Ishikawa (cell line): ENCODE measurements around the gene TMEM266.

Source experiments
- CEBPB ChIP-seq: IDR thresholded peaks from 2 replicates; pipeline ENCODE4 v1.6.1; 2012
- CREB1 ChIP-seq: IDR thresholded peaks from 2 replicates; pipeline ENCODE4 v1.6.1; 2012; ENCODE audit warnings: low read depth
- EGR1 ChIP-seq: IDR thresholded peaks from 2 replicates; pipeline ENCODE4 v1.6.1; 2012
- EP300 ChIP-seq: IDR thresholded peaks from 2 replicates; pipeline ENCODE4 v1.6.1; 2012; ENCODE audit warnings: borderline replicate concordance
- FOXM1 ChIP-seq: IDR thresholded peaks from 2 replicates; pipeline ENCODE4 v1.6.1; 2012; ENCODE audit warnings: low read depth, borderline replicate concordance
- MAX ChIP-seq: IDR thresholded peaks from 2 replicates; pipeline ENCODE4 v1.6.1; 2012
- NFIC ChIP-seq: IDR thresholded peaks from 2 replicates; pipeline ENCODE4 v1.6.1; 2012
- RAD21 ChIP-seq: IDR thresholded peaks from 2 replicates; pipeline ENCODE4 v1.6.1; 2012; ENCODE audit warnings: low read depth
- REST ChIP-seq: IDR thresholded peaks from 2 replicates; pipeline ENCODE4 v1.6.1; 2012; ENCODE audit warnings: low read depth, mild to moderate bottlenecking
- TAF1 ChIP-seq: IDR thresholded peaks from 2 replicates; pipeline ENCODE4 v1.6.1; 2012; ENCODE audit warnings: low read depth, mild to moderate bottlenecking
- TCF12 ChIP-seq: IDR thresholded peaks from 2 replicates; pipeline ENCODE4 v1.6.1; 2012; ENCODE audit warnings: low read depth
- TEAD4 ChIP-seq: IDR thresholded peaks from 2 replicates; pipeline ENCODE4 v1.6.1; 2012
- YY1 ChIP-seq: IDR thresholded peaks from 2 replicates; pipeline ENCODE4 v1.6.1; 2012; ENCODE audit warnings: low read depth
- ZBTB7A ChIP-seq: IDR thresholded peaks from 2 replicates; pipeline ENCODE4 v1.6.1; 2012; ENCODE audit warnings: low read depth
- TF ChIP-seq, protein P1 (sequence below): IDR thresholded peaks from 2 replicates; pipeline ENCODE4 v1.6.1; 2012

TMEM266 gene

DNA sequence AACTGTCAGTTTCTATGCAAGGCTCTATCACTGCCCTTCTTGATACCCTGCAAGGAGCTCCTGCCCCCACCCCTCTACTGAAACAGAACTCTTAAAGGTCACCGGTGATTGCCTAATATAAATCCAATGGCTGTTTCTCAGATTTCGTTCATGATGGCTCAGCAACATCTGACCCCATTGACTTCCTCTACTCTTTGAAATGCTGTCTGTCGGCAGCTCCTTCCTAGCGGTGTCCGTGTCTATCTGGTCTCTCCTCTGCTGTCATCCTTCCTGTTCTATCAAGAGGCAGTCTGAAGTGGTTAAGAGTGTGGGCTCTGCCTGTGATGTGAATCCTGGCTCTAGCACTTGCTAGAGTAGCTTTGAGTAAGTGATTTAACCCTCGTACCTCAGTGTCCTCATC is 5.5 kb downstream of the TMEM266 start:
- TF ChIP-seq FOXM1 (no peak), EP300 (no peak), TAF1 (no peak), NFIC (no peak), REST (no peak), EGR1 (no peak), MAX (no peak), ZBTB7A (no peak), RAD21 (no peak), CEBPB (no peak), TCF12 (no peak)

- TF ChIP-seq, protein P1, sequence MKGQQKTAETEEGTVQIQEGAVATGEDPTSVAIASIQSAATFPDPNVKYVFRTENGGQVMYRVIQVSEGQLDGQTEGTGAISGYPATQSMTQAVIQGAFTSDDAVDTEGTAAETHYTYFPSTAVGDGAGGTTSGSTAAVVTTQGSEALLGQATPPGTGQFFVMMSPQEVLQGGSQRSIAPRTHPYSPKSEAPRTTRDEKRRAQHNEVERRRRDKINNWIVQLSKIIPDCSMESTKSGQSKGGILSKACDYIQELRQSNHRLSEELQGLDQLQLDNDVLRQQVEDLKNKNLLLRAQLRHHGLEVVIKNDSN = no peak
- TF ChIP-seq TEAD4 (no peak), TCF12 (no peak), EGR1 (no peak)
Measured at GRCh38 chr15:76065793-76066192, 6.0 kb downstream of the TMEM266 start.

GRCh38 chr15:76070192-76070591 is 10.4 kb downstream of the TMEM266 start:
- TF ChIP-seq NFIC (no peak), CREB1 (no peak), ZBTB7A (no peak), EP300 (no peak), MAX (no peak), REST (no peak), EGR1 (no peak), RAD21 (no peak), CEBPB (no peak), TAF1 (no peak), FOXM1 (no peak), TCF12 (no peak)
- TF ChIP-seq, protein P1 = no peak

DNA sequence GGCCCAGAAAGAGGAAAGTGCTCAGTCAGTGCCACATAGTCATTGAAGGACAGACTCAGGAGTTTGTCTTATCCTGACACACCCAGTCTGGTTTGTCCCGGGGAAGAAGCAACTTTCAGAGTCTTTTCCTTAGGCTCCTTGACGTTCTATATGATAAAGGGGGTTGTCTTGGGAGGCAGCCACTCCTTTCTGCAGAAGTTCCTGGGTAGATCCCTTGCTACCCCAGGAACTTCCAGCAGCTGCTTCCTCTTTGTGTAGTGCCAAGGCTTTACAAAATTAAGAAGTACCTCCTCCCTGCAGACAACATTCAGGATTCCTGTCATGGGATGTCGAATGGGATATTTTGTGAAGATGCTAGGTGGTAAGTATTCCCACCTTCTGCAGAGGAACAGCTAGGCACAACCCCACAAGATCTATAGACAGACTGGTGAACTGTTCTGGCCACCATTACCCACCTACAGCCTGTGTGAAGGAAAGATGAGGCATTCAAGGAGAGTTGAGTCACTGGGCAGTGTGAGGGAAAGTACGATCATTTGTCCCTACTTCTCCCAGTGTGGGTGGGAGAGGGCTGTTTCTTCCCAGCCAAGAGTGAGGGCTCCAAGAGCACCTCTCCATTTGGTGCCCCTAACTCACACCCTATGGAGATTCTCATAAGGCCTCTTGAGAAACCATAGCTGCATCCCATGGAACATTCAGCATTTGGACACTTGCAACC is 11.3 kb downstream of the TMEM266 start:
- TF ChIP-seq YY1 = no peak
- TF ChIP-seq MAX = no peak
- TF ChIP-seq TCF12 = no peak
- TF ChIP-seq, protein P1 = no peak
- TF ChIP-seq CREB1 = no peak
- no peak for TF ChIP-seq TEAD4
- no peak for TF ChIP-seq FOXM1
- no peak for TF ChIP-seq EP300
- no peak for TF ChIP-seq CEBPB
- no peak for TF ChIP-seq RAD21
- no peak for TF ChIP-seq ZBTB7A
- no peak for TF ChIP-seq REST
- TF ChIP-seq NFIC = no peak
- no peak for TF ChIP-seq TAF1
- TF ChIP-seq EGR1 = no peak
